NOMO-1 treated with dmso at 0.1 percent for 144 hours (cell line): ENCODE data around the gene ELP2.
"Not testable (repeated sequence)": the region's sequence is repeated elsewhere in the genome, so short reads cannot be mapped to it uniquely, and the experiment has no call there.

Experiments
- DNase-seq: peaks from one replicate; lab custom pipeline; 2025; ENCODE audit not compliant: unreplicated experiment; lab: John Stamatoyannopoulos, UW

ELP2 gene

GRCh38 chr18:36129300-36130038 lies at the start of gene ELP2, which contains the start of gene SLC39A6:
Gene ELP2 (plus strand): TSS chr18:36129899. CDS start chr18:36129934, 35 bp downstream.
Gene SLC39A6 (minus strand): TSS chr18:36129340. CDS start chr18:36127007, 2,333 bp downstream.
- peak; percentile 94 for DNase-seq

- DNase-seq = not testable (repeated sequence)
Measured at GRCh38 chr18:36081118-36081517, 48.6 kb upstream of the ELP2 start.

GRCh38 chr18:36083729-36084128 lies 46.0 kb upstream of the ELP2 start:
- DNase-seq = no peak

- no peak for DNase-seq
Measured at GRCh38 chr18:36085195-36085594, 44.5 kb upstream of the ELP2 start.

- no peak for DNase-seq
Measured at GRCh38 chr18:36086186-36086585, 43.5 kb upstream of the ELP2 start.

- DNase-seq = no peak
Measured at GRCh38 chr18:36088256-36088655, 41.4 kb upstream of the ELP2 start.

GRCh38 chr18:36089001-36089400 lies 40.7 kb upstream of the ELP2 start:
- DNase-seq = no peak

GRCh38 chr18:36092116-36092515 lies 37.6 kb upstream of the ELP2 start:
- DNase-seq = not testable (repeated sequence)

- DNase-seq = no peak
Measured at GRCh38 chr18:36094431-36094830, 35.3 kb upstream of the ELP2 start.

GRCh38 chr18:36095936-36096519 lies 33.7 kb upstream of the ELP2 start:
- peak; percentile 18 for DNase-seq

GRCh38 chr18:36096955-36097354 lies 32.7 kb upstream of the ELP2 start:
- DNase-seq = no peak

GRCh38 chr18:36099311-36099710 lies 30.4 kb upstream of the ELP2 start:
- no peak for DNase-seq

GRCh38 chr18:36101943-36102342 lies 27.8 kb upstream of the ELP2 start:
- no peak for DNase-seq

- no peak for DNase-seq
Measured at GRCh38 chr18:36104749-36105148, 24.9 kb upstream of the ELP2 start.

- no peak for DNase-seq
Measured at GRCh38 chr18:36107477-36107876, 22.2 kb upstream of the ELP2 start.

- no peak for DNase-seq
Measured at GRCh38 chr18:36108196-36108595, 21.5 kb upstream of the ELP2 start.

GRCh38 chr18:36108601-36109000 lies 21.1 kb upstream of the ELP2 start:
- no peak for DNase-seq

- DNase-seq = no peak
Measured at GRCh38 chr18:36109737-36110136, 20.0 kb upstream of the ELP2 start.

GRCh38 chr18:36112302-36112701 lies 17.4 kb upstream of the ELP2 start:
- no peak for DNase-seq

- no peak for DNase-seq
Measured at GRCh38 chr18:36114251-36114650, 15.4 kb upstream of the ELP2 start.

GRCh38 chr18:36114738-36115137 lies 15.0 kb upstream of the ELP2 start:
- no peak for DNase-seq

GRCh38 chr18:36116771-36117170 lies 12.9 kb upstream of the ELP2 start:
- DNase-seq = not testable (repeated sequence)

- no peak for DNase-seq
Measured at GRCh38 chr18:36120297-36120696, 9.4 kb upstream of the ELP2 start.
